ENCODE measurements around the gene ADAMTS3.

The ADAMTS3 gene

DNA sequence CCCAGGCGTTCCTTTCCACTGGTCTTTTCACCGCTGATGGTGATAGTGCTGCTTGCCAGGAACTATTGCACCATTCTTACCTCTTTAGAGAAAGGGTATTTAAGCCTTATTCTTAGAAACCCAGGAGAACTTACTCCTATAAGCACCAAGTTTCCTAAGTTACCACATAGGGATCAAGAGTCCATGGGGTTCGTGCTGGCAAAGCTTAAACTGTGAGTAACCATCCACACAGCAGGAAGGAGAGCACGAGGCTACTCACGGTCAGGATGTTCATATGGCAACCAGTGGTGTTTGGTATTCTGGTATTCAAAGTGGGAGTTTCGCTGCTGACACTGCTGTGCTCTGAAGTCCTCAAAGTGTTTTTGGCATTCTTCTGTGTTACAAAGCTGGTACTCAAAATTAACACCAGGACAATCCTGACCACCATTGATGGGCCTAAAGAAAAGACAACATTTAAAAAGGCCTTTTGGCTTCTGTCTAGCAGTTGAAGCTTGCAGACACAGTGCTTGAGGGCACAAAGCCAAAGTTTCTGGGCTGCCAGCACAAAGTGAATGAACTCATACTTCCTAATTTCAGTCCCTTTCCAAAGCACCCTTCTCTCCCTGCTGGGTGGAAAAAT is 256.9 kb downstream of the ADAMTS3 start:
- Histone ChIP-seq H3K4me1 (ENCODE audit: control insufficient read depth in 1 of 2, insufficient read depth in 1 of 2, low read depth in 1 of 2, low read length in 1 of 2) (no peaks in the 10 kb centered on the region), H3K27me3 (no peaks in the 10 kb centered on the region), H3K36me3 (no peaks in the 10 kb centered on the region), H3K9me3 (no peaks in the 10 kb centered on the region), H3K4me3 (ENCODE audit: low read depth in 1 of 2, low read length in 1 of 2) (no peak overlapping the region), H3K27ac (no peak overlapping the region)
- TF ChIP-seq, protein P1, sequence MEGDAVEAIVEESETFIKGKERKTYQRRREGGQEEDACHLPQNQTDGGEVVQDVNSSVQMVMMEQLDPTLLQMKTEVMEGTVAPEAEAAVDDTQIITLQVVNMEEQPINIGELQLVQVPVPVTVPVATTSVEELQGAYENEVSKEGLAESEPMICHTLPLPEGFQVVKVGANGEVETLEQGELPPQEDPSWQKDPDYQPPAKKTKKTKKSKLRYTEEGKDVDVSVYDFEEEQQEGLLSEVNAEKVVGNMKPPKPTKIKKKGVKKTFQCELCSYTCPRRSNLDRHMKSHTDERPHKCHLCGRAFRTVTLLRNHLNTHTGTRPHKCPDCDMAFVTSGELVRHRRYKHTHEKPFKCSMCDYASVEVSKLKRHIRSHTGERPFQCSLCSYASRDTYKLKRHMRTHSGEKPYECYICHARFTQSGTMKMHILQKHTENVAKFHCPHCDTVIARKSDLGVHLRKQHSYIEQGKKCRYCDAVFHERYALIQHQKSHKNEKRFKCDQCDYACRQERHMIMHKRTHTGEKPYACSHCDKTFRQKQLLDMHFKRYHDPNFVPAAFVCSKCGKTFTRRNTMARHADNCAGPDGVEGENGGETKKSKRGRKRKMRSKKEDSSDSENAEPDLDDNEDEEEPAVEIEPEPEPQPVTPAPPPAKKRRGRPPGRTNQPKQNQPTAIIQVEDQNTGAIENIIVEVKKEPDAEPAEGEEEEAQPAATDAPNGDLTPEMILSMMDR (IDR thresholded peaks at IDR 0.05): no peak

DNA sequence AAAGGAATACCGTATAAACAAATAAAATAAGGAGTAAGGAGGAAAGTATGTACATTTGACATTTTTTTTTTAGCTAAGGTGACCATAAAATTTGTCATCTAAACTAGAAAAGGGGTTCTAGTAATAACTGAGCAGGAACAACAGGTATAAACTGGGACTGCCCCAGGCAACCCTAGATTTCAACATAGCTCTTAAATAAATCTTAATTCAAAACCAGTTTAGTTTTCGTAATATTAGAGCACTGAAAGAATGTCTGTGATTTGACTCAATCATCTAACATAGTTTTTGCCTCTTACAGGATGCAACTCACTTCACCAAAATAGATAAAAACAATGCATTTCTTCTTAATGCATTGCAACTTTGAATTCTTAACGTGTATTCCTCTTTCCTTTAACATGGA is 257.7 kb downstream of the ADAMTS3 start:
- Histone ChIP-seq H3K36me3 (no peaks in the 10 kb centered on the region), H3K4me1 (ENCODE audit: control insufficient read depth in 1 of 2, insufficient read depth in 1 of 2, low read depth in 1 of 2, low read length in 1 of 2) (no peaks in the 10 kb centered on the region), H3K9me3 (no peaks in the 10 kb centered on the region), H3K27ac (no peak overlapping the region), H3K4me3 (ENCODE audit: low read depth in 1 of 2, low read length in 1 of 2) (no peak overlapping the region), H3K27me3 (no peaks in the 10 kb centered on the region)
- TF ChIP-seq, protein P1 (IDR thresholded peaks at IDR 0.05): no peak

DNA sequence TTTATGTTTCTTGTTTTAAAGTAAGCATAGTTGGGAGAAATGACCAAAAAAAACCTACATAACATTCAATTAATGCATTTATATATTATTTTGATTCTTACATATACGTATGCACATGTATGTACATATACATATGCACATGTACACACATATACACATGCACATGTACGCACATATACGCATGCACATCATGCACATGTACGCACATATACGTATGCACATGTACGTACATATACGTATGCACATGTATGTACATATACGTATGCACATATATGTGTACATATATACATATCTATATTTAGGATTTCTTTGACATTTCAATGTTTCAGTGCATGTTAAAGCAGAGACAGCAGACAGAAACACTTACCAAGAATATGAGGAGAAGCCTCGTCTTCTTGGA is 263.4 kb downstream of the ADAMTS3 start:
- no peaks in the 10 kb centered on the region for H3K4me1 ChIP-seq (ENCODE audit: control insufficient read depth in 1 of 2, insufficient read depth in 1 of 2, low read depth in 1 of 2, low read length in 1 of 2)
- H3K27ac ChIP-seq: no peak overlapping the region
- TF ChIP-seq, protein P1 (IDR thresholded peaks at IDR 0.05): no peak
- no peak overlapping the region for H3K4me3 ChIP-seq (ENCODE audit: low read depth in 1 of 2, low read length in 1 of 2)
- no peaks in the 10 kb centered on the region for H3K27me3 ChIP-seq
- H3K36me3 ChIP-seq: no peaks in the 10 kb centered on the region
- H3K9me3 ChIP-seq: no peaks in the 10 kb centered on the region

DNA sequence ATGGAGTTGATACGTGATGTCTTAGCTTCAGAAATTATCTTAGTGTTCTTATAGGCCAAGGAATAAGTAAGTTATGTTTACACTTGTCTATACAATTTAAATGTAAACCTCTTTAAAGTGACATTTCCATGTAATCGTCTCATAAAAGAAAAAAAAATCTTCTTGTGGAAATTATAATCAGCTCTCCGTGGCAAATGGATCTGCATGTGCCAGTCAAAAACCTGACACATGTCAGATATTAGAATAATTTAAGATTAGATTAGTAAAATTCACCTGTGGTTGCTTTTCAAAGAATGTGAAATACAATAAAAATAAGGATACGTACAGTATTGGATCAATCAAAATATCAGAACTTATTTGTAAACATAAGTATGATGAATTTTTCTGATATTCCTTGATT is 263.9 kb downstream of the ADAMTS3 start:
- TF ChIP-seq, protein P1 (IDR thresholded peaks at IDR 0.05): no peak
- no peaks in the 10 kb centered on the region for H3K27me3 ChIP-seq
- no peaks in the 10 kb centered on the region for H3K9me3 ChIP-seq
- no peaks in the 10 kb centered on the region for H3K4me1 ChIP-seq (ENCODE audit: control insufficient read depth in 1 of 2, insufficient read depth in 1 of 2, low read depth in 1 of 2, low read length in 1 of 2)
- H3K36me3 ChIP-seq: no peaks in the 10 kb centered on the region
- no peak overlapping the region for H3K27ac ChIP-seq
- no peak overlapping the region for H3K4me3 ChIP-seq (ENCODE audit: low read depth in 1 of 2, low read length in 1 of 2)

DNA sequence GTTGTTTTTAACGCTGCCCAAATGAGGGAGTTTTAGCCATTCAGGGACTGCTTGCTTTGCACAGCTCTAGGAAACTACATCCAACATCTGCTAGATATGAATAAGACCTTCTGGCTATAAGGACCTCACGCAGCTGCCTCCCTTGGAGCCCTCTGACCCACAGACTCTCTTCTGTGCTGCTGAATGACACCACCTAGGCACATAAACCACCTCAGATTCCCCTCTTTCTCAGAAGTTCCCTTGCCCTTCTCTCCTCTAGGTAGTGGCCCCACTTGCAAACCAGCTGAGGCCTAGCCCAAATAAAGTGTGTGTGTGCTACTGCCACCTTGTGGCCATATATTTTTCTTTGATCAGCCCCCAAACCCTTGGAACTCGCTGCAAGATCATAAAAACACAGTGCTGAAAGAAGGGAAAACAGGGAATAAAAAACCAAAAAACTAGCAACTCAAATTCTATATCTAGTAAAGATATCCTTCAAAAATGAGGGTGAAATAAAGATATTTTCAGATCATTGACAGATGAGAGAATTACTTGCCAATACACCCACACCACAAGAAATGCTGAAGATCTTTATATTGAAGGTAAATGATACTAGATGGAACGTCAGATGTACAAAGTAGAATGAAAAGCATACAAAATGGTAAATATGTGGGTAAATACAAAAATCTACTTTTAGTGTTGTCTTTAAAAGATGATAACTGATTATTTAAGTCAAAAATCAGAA is 265.9 kb downstream of the ADAMTS3 start:
- H3K4me3 ChIP-seq (ENCODE audit: low read depth in 1 of 2, low read length in 1 of 2): no peak overlapping the region
- no peak overlapping the region for H3K27ac ChIP-seq
- H3K27me3 ChIP-seq: no peaks in the 10 kb centered on the region
- no peaks in the 10 kb centered on the region for H3K36me3 ChIP-seq
- TF ChIP-seq, protein P1 (IDR thresholded peaks at IDR 0.05): no peak
- H3K9me3 ChIP-seq: no peaks in the 10 kb centered on the region
- no peaks in the 10 kb centered on the region for H3K4me1 ChIP-seq (ENCODE audit: control insufficient read depth in 1 of 2, insufficient read depth in 1 of 2, low read depth in 1 of 2, low read length in 1 of 2)

All from neutrophil (primary cell).